ENCODE results near the gene CHRDL2. TPM values are rescaled to one million over a fixed set of nuclear protein-coding genes. Genes with fewer than 3 reads are reported as not detected.

The CHRDL2 gene
- total RNA-seq, 1 donor from 2014 or later, result 3.2 TPM

DNA sequence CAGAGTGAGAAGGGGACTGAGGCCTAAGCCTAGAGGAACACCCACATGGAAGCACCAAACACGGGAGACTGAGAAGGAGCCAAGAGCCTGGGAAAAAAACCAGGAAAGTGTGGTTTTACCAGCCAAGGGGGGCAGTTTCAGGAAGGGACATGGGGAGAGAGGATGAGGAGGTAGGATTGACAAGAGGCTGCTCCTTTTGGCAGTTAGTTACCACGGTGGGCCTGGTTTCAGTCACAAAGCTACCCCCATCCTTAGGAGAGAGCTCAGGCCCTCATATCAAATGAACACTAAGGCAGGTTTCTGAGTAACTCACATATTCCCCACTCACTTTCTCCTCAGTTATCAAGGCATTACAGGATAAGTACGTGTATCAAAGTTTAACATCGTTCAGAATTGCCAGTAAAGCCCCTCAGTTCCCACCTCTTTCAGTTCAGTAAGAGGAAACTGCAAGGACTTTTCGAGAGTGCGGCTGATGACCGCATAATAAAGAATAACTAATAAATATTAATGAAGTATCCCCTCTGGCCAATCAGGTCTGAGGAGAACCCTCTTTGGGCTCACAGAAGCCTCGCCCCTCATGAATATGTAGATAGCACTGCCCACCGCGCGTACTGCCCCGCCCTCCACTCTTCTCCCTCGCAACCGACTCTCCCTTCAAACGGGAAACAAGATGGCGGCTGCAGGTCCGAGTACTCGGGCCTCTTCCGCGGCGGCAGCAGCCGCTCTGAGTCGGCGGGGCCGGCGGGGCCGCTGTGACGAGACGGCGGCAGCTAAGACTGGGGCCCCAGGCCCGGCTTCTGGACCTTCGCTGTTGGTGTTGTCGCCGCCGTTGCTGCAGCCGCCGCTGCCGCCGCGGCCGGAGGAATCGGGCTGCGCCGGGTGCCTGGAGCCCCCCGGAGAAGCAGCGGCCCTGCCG is 17.2 kb upstream of the CHRDL2 start, which contains the start of gene RNF169:
Gene RNF169, plus strand, starts transcription at position 639 of the 916 bp plus-strand sequence. Its CDS starts 32 bp downstream, at position 671.
- peak; percentile 95 for DNase-seq (ENCODE audit: low spot score)

DNA sequence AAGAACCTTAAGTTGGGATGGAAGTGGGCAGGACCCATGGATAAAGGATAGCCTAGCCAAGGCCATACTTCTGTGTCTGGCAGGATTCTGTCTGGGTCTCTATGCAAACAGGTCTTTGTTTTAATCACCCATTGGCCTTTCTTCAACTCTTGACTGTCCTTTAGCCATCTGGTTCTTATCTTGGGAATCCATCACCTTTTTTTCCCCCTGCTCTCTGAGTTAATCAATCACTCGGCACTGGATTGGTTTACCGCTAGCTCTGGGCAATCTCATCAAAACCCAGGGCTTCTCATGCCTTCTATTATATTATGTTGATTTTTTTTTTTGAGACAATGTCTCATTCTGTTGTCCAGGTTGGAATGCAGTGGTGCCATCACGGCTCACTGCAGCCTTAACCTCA is 15.6 kb upstream of the CHRDL2 start:
- DNase-seq (ENCODE audit: low spot score), result no peak

GRCh38 chr11:74744277-74744676 is 13.1 kb upstream of the CHRDL2 start:
- DNase-seq (ENCODE audit: low spot score), result no peak

- DNase-seq (ENCODE audit: low spot score), result no peak
Observed at GRCh38 chr11:74743640-74744039, 12.4 kb upstream of the CHRDL2 start.

DNA sequence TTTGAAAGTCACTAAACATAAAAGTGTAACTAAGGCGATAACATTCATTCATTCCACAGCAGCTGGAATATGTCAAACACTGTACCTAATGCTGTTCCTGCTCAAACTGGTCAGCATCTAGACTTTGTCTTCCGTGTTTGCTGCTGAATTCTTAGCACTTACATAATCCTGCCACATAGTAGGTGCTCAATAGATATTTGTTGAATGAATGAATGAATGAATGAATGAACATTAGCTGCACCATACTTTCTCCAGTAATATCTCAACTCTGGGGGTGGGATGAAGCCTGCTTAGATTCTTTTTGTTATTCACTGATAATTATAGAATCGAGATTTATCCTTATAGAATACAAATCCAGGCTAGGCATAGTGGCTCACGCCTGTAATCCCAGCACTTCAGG is 10.8 kb upstream of the CHRDL2 start:
- no peak for DNase-seq (ENCODE audit: low spot score)

DNA sequence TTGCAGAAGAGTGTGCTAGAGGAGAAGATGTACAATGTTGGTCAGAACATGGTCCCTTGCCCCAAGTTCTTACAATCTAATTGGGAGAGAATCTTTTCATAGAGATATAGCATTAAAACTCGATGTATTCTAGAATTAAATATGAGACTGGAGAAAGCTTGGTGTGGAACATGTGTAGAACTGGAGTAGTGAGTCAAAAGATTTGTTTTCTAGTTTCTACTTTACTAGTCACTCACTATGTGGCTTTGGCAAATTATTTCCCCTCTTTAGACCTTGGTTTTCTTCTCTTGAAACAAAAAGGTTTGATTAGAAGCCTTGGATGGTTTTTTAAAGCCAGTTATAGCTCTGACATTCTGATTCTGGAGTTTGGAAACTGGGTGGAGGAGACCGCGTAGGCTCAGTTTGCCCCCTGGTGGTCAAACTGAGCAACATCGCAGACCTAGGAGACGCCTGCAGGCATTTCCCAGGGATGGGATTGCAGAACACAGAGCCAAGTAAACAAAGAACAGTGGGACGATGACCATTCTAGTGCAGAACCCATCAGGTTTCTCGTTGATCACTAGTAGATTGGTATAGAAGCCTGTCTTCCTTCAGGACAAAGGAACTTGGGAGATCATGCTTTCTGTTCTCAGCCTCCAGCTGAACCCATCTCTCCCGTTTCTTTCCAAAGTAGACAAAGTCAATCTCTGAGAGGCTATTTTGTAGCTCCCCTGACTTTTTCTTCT is 8.5 kb upstream of the CHRDL2 start:
- no peak for DNase-seq (ENCODE audit: low spot score)

DNA sequence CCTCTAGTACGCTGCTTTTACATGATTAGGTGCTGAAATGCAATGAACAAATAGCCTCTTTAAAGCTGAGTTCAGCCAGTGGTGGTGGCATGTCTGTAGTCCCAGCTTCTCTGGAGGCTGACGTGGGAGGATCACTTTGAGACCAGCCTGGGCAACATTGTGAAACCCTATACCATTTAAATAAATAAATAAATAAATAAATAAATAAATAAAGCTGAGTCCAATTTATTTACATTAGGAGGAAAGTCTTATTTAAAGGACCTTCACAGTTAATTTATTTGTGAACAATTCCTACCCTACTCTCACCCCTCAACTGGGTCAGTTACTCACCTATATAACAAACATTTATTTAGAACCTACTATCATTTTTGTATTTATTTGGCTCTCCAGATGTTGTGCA is 4.8 kb upstream of the CHRDL2 start:
- DNase-seq (ENCODE audit: low spot score), result no peak

DNA sequence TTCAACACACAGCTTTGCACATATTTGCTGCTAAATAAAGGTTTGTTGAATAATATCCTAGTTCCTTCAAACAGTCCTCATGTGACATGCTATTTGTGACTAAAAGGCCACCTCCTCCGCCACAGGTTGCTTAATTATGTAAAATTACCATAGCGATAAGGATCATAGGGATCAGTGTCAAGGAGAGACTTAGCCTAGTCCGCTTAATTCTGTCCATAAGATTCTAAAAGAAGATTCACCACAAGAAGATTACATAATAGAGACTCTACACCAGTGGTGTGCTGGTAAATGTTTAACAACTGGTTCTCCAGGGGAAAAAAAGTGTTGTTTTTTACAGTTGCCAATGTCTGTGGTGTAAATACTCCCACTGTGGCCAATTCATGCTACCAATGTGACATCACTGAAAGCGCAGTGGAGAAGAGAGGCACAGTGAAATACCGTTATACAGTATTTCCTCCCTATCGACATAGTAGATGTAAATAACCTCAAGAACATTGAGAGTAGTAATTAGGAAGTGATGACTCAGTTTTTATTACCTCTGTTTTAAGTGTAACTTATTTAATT is 4.2 kb upstream of the CHRDL2 start:
- no peak for DNase-seq (ENCODE audit: low spot score)

DNA sequence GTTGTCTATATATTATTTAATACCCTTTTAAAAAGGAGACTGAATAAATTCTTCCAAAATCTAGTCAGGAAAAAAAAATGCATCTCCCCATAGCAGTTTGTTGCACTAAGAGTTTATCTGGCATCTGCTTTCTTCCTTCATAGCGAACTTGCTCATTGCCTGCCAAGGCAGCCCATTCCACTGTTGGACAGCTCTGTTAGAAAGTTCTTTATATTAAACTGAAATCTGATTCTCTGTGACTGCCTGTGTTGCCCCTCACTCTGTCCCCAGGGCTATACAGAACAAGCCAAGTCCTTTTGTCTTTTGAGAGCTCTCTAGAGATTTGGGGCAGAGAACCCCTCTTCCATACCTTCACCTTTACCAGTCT is 3.3 kb upstream of the CHRDL2 start:
- no peak for DNase-seq (ENCODE audit: low spot score)

GRCh38 chr11:74730571-74731260 is 510 bp downstream of the CHRDL2 start:
- no peak for DNase-seq (ENCODE audit: low spot score)

- DNase-seq (ENCODE audit: low spot score), result no peak
Observed at GRCh38 chr11:74729397-74729796, 1.8 kb downstream of the CHRDL2 start.

- DNase-seq (ENCODE audit: low spot score), result peak; percentile 80
Observed at GRCh38 chr11:74726547-74727182, 4.6 kb downstream of the CHRDL2 start.

GRCh38 chr11:74725701-74726100 is 5.5 kb downstream of the CHRDL2 start:
- DNase-seq (ENCODE audit: low spot score), result no peak

- no peak for DNase-seq (ENCODE audit: low spot score)
Observed at GRCh38 chr11:74723511-74723910, 7.7 kb downstream of the CHRDL2 start.

DNA sequence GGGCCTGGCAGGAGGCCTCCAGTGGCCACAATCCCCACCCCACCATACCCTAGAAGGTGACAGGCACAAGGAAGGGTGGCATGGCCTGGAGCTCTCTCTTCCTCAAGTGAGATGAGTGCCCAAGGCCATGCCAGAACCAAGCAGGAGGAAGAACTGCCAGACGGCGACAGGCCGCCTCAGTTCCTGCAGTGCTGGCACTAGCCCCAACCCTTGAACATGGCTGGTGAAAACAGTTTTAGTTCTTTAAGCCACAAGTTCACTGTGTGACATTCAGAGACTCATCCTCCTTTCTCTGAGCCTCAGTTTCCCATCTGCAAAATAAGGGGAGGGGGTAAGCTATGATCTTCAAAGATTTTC is 9.8 kb downstream of the CHRDL2 start:
- no peak for DNase-seq (ENCODE audit: low spot score)

GRCh38 chr11:74720596-74721478 is 10.4 kb downstream of the CHRDL2 start:
- peak; percentile 82 for DNase-seq (ENCODE audit: low spot score)

- DNase-seq (ENCODE audit: low spot score), result no peak
Observed at GRCh38 chr11:74719011-74719410, 12.2 kb downstream of the CHRDL2 start.

- no peak for DNase-seq (ENCODE audit: low spot score)
Observed at GRCh38 chr11:74717221-74717969, 13.8 kb downstream of the CHRDL2 start.

DNA sequence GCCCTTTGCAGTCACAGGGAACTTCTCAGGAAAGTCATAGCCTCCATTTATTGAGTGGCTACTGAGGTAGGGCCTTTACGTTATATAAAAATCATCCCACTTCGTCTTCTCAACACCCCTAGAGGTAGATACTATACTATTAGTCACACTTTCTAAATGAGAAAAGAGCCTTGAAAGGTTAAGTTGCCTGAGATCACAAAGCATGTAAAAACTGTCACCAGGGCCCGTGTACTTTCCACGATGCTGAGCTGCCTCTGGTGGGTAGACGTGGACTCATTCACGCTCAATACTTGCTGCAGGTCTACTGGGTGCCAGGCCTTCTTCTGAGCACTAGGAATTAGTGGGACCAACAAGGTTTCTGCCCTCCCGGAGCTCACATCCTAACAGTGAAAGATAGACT is 16.3 kb downstream of the CHRDL2 start:
- DNase-seq (ENCODE audit: low spot score), result no peak

GRCh38 chr11:74713686-74714085 is 17.5 kb downstream of the CHRDL2 start:
- DNase-seq (ENCODE audit: low spot score), result no peak
